K562 (cell line): Measurements from ENCODE around the gene CCNDBP1. TPM values are rescaled to one million over a fixed set of nuclear protein-coding genes. Genes with fewer than 3 reads are reported as not detected.

Experiments
- BCL6 ChIP-seq: fragments of 250-450 bp; sonication (Bioruptor Pico); IDR thresholded peaks from 2 replicates; pipeline ENCODE4 v1.4.0; 2020
- BRD9 ChIP-seq: fragments of 450-650 bp; IDR thresholded peaks from 2 replicates; pipeline ENCODE4 v1.6.1; 2018; ENCODE audit warnings: low read depth; ENCODE audit not compliant: partially characterized antibody
- CBX8 ChIP-seq: fragments of 200-600 bp; sonication (generic); IDR thresholded peaks from 2 replicates; pipeline ENCODE4 v1.6.1; 2012; ENCODE audit warnings: borderline replicate concordance, mixed run types, low read depth, mild to moderate bottlenecking, moderate library complexity, mixed read lengths, low read length, control low read depth, inconsistent platforms; ENCODE audit not compliant: poor library complexity, severe bottlenecking; ENCODE audit errors: extremely low read depth
- HINFP ChIP-seq: fragments of 450-650 bp; conservative IDR thresholded peaks from 2 replicates; pipeline ENCODE4 v1.6.1; 2016; ENCODE audit warnings: missing genetic modification characterization, low read depth, mild to moderate bottlenecking, control low read depth, missing compliant biosample characterization
- HMBOX1 ChIP-seq: sonication (generic); IDR thresholded peaks from 2 replicates; pipeline ENCODE4 v1.6.1; 2016
- HNRNPH1 ChIP-seq: fragments of 200-400 bp; formaldehyde crosslinking; optimal IDR thresholded peaks from 2 replicates; pipeline ENCODE3; 2017; ENCODE audit warnings: low read depth, mild to moderate bottlenecking, low read length, moderate library complexity
- HNRNPLL ChIP-seq: fragments of 200-400 bp; formaldehyde crosslinking; IDR thresholded peaks from 2 replicates; pipeline ENCODE4 v1.6.1; 2017; ENCODE audit warnings: low read length, low read depth, mild to moderate bottlenecking; ENCODE audit not compliant: poor library complexity, severe bottlenecking
- KLF10 ChIP-seq: fragments of 250-450 bp; sonication (Bioruptor Pico); IDR thresholded peaks from 2 replicates; pipeline ENCODE4 v1.6.1; 2021; ENCODE audit warnings: matching md5 sums
- MCM7 ChIP-seq, 2 experiments: fragments of 450-650 bp; IDR thresholded peaks; 2 replicates each; pipeline ENCODE4 v1.6.1; 2016 to 2018
- MIER1 ChIP-seq: fragments of 450-650 bp; IDR thresholded peaks from 2 replicates; pipeline ENCODE4 v1.6.1; 2016; ENCODE audit warnings: antibody characterized with exemption, mild to moderate bottlenecking, low read depth
- MXI1 ChIP-seq: IDR thresholded peaks from 2 replicates; pipeline ENCODE4 v1.6.1; 2011; ENCODE audit warnings: low read depth, mild to moderate bottlenecking, improper control_type of control experiment, low read length
- NCOA6 ChIP-seq: fragments of 450-650 bp; IDR thresholded peaks from 2 replicates; pipeline ENCODE4 v1.6.1; 2017; ENCODE audit warnings: mild to moderate bottlenecking
- NFATC3 ChIP-seq: fragments of 450-650 bp; IDR thresholded peaks from 2 replicates; pipeline ENCODE4 v1.6.1; 2017; ENCODE audit warnings: mild to moderate bottlenecking
- POLR2AphosphoS5 ChIP-seq: IDR thresholded peaks from 2 replicates; pipeline ENCODE4 v1.6.1; 2011; ENCODE audit warnings: mild to moderate bottlenecking, low read depth, low read length, moderate library complexity; ENCODE audit not compliant: control insufficient read depth, insufficient read depth
- RFX5 ChIP-seq: IDR thresholded peaks from 2 replicates; pipeline ENCODE4 v1.6.1; 2011; ENCODE audit warnings: low read depth, mild to moderate bottlenecking, improper control_type of control experiment, low read length
- SNIP1 ChIP-seq: fragments of 450-650 bp; IDR thresholded peaks from 2 replicates; pipeline ENCODE4 v1.7.1; 2017; ENCODE audit warnings: low read depth, mild to moderate bottlenecking
- STAT5B ChIP-seq: fragments of 250-450 bp; sonication (Bioruptor Pico); IDR thresholded peaks from 2 replicates; pipeline ENCODE4 v1.8.0; 2021; ENCODE audit warnings: mild to moderate bottlenecking, inconsistent platforms
- TAF1 ChIP-seq: IDR thresholded peaks from 2 replicates; pipeline ENCODE4 v1.6.1; 2011; ENCODE audit warnings: mild to moderate bottlenecking, low read length, moderate library complexity; ENCODE audit not compliant: insufficient read depth, control insufficient read depth, severe bottlenecking; ENCODE audit errors: extremely low read depth
- THRB ChIP-seq: fragments of 450-650 bp; formaldehyde crosslinking; conservative IDR thresholded peaks from 2 replicates; pipeline ENCODE4 v1.4.0; 2022; ENCODE audit warnings: mild to moderate bottlenecking, missing genetic modification characterization
- U2AF2 ChIP-seq: fragments of 200-400 bp; formaldehyde crosslinking; optimal IDR thresholded peaks from 2 replicates; pipeline ENCODE3; 2017; ENCODE audit warnings: low read depth, mild to moderate bottlenecking, low read length
- ZC3H11A ChIP-seq: IDR thresholded peaks from 2 replicates; pipeline ENCODE4 v1.6.1; 2012; ENCODE audit warnings: low read depth, low read length, improper control_type of control experiment
- ZNF282 ChIP-seq: sonication (generic); formaldehyde crosslinking; IDR thresholded peaks from 2 replicates; pipeline ENCODE4 v1.8.1; 2023; ENCODE audit warnings: missing genetic modification reagents
- polyA plus RNA-seq, 8 experiments: library from polyadenylated mRNA; depleted of rRNA in 4 of 8; stranded (reverse) in 5 of 8; unstranded in 3 of 8; fragments of >200 nt; fragmentation: Nextera tagmentation in 2 of 8; fragmentation: Illumina TruSeq in 1 of 8; extraction: Ambion mirVana in 2 of 8; extraction: Trizol in 1 of 8; gene quantifications; 2 replicates each; pipeline versions ENCODE4 v1.2.1 to v1.2.3, GENCODE V29; 2011 to 2014; ENCODE audit warnings: inconsistent platforms in 1 of 8, missing spikeins in 1 of 8
- total RNA-seq, 7 experiments: library from RNA; depleted of rRNA in 6 of 7; stranded (reverse); fragments of >200 nt in 6 of 7; fragmentation: Illumina TruSeq in 2 of 7; extraction: Trizol in 2 of 7; gene quantifications; 2 replicates each; pipeline versions ENCODE4 v1.2.1 to v1.2.3, GENCODE V29; 2011 to 2021; ENCODE audit warnings: low replicate concordance in 1 of 7
- TF ChIP-seq, protein P1 (sequence below): fragments of 450-650 bp; IDR thresholded peaks from 2 replicates; pipeline ENCODE4 v1.7.0; 2016; ENCODE audit warnings: borderline replicate concordance

The CCNDBP1 gene
- total and polyA plus RNA-seq, 9 of the 15 experiments (the other 6 are each of a cell fraction or from before 2014, with no cell fraction given) = 37.0 to 111 (median 55.5) TPM

DNA sequence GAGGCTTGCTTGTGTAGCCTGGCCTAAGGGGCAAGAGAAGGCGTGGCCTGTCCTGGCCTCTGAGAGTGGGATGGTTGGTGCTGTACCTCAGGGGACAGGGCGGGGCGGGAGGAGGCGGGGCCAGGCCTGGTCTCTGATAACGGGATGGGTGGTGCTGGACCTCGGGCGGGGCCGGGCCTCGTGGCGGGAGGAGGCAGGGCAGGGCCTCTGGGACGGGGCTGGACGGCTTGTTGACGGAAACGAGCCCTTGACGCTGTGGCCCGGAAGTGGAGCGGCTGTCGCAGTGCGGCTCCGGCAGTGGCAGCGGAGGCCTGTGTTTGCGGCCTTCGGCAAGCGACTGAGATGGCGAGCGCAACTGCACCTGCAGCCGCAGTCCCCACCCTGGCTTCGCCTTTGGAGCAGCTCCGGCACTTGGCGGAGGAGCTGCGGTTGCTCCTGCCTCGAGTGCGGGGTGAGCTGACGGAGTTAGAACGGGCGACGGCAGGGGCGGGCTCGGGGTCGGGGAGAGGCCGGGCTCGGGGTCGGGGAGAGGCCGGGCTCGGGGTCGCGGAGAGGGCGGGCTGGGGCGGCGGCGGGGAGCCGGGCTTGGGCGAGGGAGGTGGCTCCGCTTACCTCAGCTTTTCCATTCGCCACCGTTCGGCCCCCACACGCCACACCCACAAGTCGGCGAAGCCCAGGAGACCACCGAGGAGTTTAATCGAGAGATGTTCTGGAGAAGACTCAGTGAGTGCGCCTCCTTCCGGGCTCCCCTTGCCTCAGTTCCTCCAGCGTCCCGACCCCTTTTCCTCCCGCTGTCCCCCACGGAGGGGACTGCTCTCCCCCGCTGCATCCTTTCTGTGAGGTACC is at the start of gene CCNDBP1 (continued):
- TF ChIP-seq HNRNPLL (peak; percentile 73), NCOA6 (no peak), U2AF2 (no peak), HMBOX1 (no peak), HINFP (tag) (no peak), RFX5 (no peak), TAF1 (peak; percentile 70), SNIP1 (no peak), HNRNPH1 (no peak), NFATC3 (no peak), KLF10 (CRISPR knock-in tag) (no peak), MCM7 (IDR thresholded peaks at IDR 0.05) (no peak), CBX8 (no peak), POLR2AphosphoS5 (peak; percentile 79), MXI1 (peak; percentile 82), BCL6 (CRISPR knock-in tag) (no peak), ZC3H11A (no peak), MIER1 (no peak), THRB (CRISPR knock-in tag) (0 out of 2 replicates have a peak, but pooled peaks have one; percentile 47), BRD9 (no peak), ZNF282 (0 out of 2 replicates have a peak, but pooled peaks have one; percentile 81), STAT5B (CRISPR knock-in tag) (no peak)
- TF ChIP-seq, protein P1, sequence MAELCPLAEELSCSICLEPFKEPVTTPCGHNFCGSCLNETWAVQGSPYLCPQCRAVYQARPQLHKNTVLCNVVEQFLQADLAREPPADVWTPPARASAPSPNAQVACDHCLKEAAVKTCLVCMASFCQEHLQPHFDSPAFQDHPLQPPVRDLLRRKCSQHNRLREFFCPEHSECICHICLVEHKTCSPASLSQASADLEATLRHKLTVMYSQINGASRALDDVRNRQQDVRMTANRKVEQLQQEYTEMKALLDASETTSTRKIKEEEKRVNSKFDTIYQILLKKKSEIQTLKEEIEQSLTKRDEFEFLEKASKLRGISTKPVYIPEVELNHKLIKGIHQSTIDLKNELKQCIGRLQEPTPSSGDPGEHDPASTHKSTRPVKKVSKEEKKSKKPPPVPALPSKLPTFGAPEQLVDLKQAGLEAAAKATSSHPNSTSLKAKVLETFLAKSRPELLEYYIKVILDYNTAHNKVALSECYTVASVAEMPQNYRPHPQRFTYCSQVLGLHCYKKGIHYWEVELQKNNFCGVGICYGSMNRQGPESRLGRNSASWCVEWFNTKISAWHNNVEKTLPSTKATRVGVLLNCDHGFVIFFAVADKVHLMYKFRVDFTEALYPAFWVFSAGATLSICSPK = no peak
